GM23248 (cell line): ENCODE measurements around the gene CTF1.

Experiments used
- EZH2 ChIP-seq: fragments of 200-600 bp; sonication (generic); IDR thresholded peaks from 2 replicates; pipeline ENCODE4 v1.6.1; 2018; ENCODE audit warnings: antibody characterized with exemption, mild to moderate bottlenecking; ENCODE audit not compliant: insufficient read depth, poor library complexity, severe bottlenecking
- EZH2phosphoT487 ChIP-seq: fragments of 200-600 bp; sonication (generic); IDR thresholded peaks from 2 replicates; pipeline ENCODE4 v1.6.1; 2018; ENCODE audit warnings: antibody characterized with exemption, moderate library complexity, mild to moderate bottlenecking, low read depth; ENCODE audit not compliant: insufficient read depth

- TF ChIP-seq EZH2phosphoT487, result no peak
- no peak for TF ChIP-seq EZH2
These were observed 55.3 kb downstream of the CTF1 start for GRCh38 chr16:30951750-30952149.
